ENCODE measurements around the gene STARD10. TPM values are rescaled to one million over a fixed set of nuclear protein-coding genes. Genes with fewer than 3 reads are reported as not detected.

STARD10 gene
- total RNA-seq, 1 experiment from 2014 or later: 58.4 TPM

GRCh38 chr11:72779495-72780128 is 14.2 kb downstream of the STARD10 start:
- no peaks in the 10 kb centered on the region for H3K9me2 ChIP-seq (ENCODE audit: insufficient read depth)
- no peak overlapping the region for H3K27ac ChIP-seq (ENCODE audit: low read depth, low read length)
- no peak overlapping the region for H3K9ac ChIP-seq (ENCODE audit: low read length)
- H3K4me2 ChIP-seq (ENCODE audit: low read length): peak overlapping the region; percentile 99; the same call in 1 of the 2 replicates
- CTCF ChIA-PET: no interaction called here
- H3K79me2 ChIP-seq (ENCODE audit: insufficient read depth, low read length): no peaks in the 10 kb centered on the region
- DNase-seq (ENCODE audit: low read depth, low spot score) (no peak), ATAC-seq (no peak)
- H3K36me3 ChIP-seq (ENCODE audit: control insufficient read depth in 1 of 2, insufficient read depth in 2 of 2, low read length in 2 of 2): no peaks in the 10 kb centered on the region
- no peaks in the 10 kb centered on the region for H4K20me1 ChIP-seq (ENCODE audit: insufficient read depth)
- BruUV-seq (replicated peaks): no TSS peak
- TF ChIP-seq ZBTB33 (IDR thresholded peaks at IDR 0.05; ENCODE audit: extremely low read depth, insufficient replicate concordance, low read length): no peak
- TF ChIP-seq EZH2phosphoT487 (IDR thresholded peaks at IDR 0.05; ENCODE audit: borderline replicate concordance): no peak
- no peak for TF ChIP-seq EGR1 (IDR thresholded peaks at IDR 0.05; ENCODE audit: low read depth)
- no peak for TF ChIP-seq ELF1 (IDR thresholded peaks at IDR 0.05; ENCODE audit: borderline replicate concordance, low read depth)
- TF ChIP-seq CTCF (IDR thresholded peaks at IDR 0.05 in 2 of 3, conservative IDR thresholded peaks at IDR 0.05 in 1 of 3; ENCODE audit: borderline replicate concordance in 1 of 3, insufficient read depth in 1 of 3, low read depth in 2 of 3, low read length in 2 of 3): no peak
- H3K4me3 ChIP-seq (replicated peaks in 1 of 2; ENCODE audit: low read depth in 1 of 2, low read length in 2 of 2): peak overlapping the region in 1 of 2 experiments; percentile 5; a peak in 1 of 4 replicates
- H2AFZ ChIP-seq (ENCODE audit: low read depth, low read length, poor library complexity, severe bottlenecking): no peak overlapping the region
- no peaks in the 10 kb centered on the region for H3K9me3 ChIP-seq (ENCODE audit: control insufficient read depth in 1 of 2, insufficient read depth in 1 of 2, low read depth in 1 of 2, low read length in 2 of 2)
- RAD21 ChIA-PET (ENCODE audit: low non-redundant PET in 1 of 2, low total read pairs in 2 of 2, uncharacterized antibody in 2 of 2, unreplicated experiment in 2 of 2): no interaction called here
- H3K4me1 ChIP-seq (ENCODE audit: control insufficient read depth in 1 of 2, insufficient read depth in 2 of 2, low read length in 2 of 2): peaks cover 12 to 49% of the 10 kb centered on the region in 2 experiments
- no peaks in the 10 kb centered on the region for H3K27me3 ChIP-seq (ENCODE audit: insufficient read depth, low read length)
- intact Hi-C loops (cut with micrococcal nuclease): no loop called here
- POLR2A ChIA-PET: no interaction called here

All from HCT116 (cell line).